SH-SY5Y (cell line): Measurements from ENCODE around the gene BANP.

Experiments
- GATA2 ChIP-seq: IDR thresholded peaks from 2 replicates; pipeline ENCODE4 v1.6.1; 2011; ENCODE audit warnings: mild to moderate bottlenecking, low read depth, low read length
- GATA3 ChIP-seq: IDR thresholded peaks from 2 replicates; pipeline ENCODE4 v1.6.1; 2011; ENCODE audit warnings: low read depth, mild to moderate bottlenecking, low read length, moderate library complexity

DNA sequence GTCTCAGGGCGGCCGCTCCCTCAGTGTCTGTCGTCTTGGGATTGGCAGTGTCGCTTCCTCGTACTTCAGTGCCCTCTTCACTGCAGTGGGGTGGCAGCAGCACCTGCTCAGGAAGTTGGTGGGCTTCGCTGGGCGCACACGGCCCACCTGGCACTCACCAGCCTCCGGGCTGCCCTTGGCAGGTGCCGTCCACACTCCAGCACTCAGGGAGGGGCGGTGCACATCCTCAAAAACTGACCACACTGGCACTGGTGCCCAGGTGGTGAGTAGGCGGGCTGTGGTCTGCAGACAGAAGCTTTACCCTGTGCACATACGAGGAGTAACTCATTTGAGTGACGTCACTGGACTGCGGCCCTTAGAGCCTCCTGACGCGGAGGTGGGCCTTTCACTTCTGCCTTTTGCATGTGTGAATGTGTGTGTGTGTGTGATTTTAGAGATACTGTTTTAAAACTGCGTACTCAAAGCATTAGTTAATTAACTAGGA is 94.6 kb downstream of the BANP start:
- TF ChIP-seq GATA2: no peak
- TF ChIP-seq GATA3: no peak
